ENCODE measurements around the gene CSTPP1. TPM values are rescaled to one million over a fixed set of nuclear protein-coding genes. Genes with fewer than 3 reads are reported as not detected.
"Not testable (repeated sequence)": the region's sequence is repeated elsewhere in the genome, so short reads cannot be mapped to it uniquely, and the experiment has no call there.

The CSTPP1 gene
- total RNA-seq, 5 donors from 2014 or later (not counting 1 experiment from before 2014, with no cell fraction given): 13.3 to 16.9 (median 15.0) TPM

DNA sequence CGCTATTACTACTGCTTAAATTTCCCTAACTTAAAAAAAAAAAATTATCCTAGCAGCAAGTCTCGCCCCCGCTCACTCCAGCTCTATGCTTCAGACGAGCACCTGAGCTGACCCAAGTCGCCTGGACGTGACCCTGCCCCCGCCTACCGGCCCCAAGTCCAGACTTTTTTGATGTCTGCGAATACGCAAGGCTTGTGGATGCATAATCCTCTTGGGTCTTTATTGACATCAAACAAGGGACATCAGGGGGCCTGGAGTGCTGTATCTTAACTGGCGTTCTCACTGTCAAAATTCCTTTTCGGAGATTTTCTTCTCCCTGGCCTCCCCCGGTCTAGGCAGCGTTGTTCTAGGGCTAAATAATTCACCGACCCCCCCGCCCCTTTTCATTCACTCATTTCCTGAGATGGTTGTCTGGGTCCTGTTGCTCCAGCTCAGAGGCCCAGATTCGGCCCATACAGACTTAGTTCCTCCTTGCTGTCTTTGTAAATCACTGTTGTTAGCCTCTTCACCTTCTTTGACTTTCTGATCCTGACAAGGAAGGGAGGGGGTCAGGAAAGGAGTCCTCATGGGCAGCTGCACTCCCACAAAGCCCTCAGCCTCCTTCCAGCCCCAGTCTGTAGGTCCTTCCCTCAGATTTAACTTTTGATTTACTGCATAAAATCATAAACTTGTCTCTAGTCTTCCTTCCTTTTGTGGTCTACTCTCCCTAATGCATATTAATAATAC is 17.6 kb upstream of the CSTPP1 start:
- Mint-ChIP-seq H3K27me3 (peaks cover 44 to 53% of the 10 kb centered on the region in 2 donors), H3K27ac (peak overlapping the region in 1 of 2 donors; percentile 21), H3K4me1 (peaks cover 25 to 29% (median 28%) of the 10 kb centered on the region in 3 donors), H3K9me3 (no peaks in the 10 kb centered on the region), H3K36me3 (no peaks in the 10 kb centered on the region), H3K4me3 (peak overlapping the region; percentile 67 to 73 (median 73))
- no peaks in the 10 kb centered on the region for H3K36me3 ChIP-seq (ENCODE audit: control insufficient read depth in 2 of 2, extremely low read depth in 1 of 2, insufficient read depth in 1 of 2, low read length in 1 of 2)
- H3K4me1 ChIP-seq (ENCODE audit: control insufficient read depth in 1 of 2, extremely low read depth in 1 of 2, insufficient read depth in 2 of 2, low read length in 2 of 2): peaks cover 5 to 27% of the 10 kb centered on the region in 2 experiments
- POLR2A ChIA-PET: no interaction called here
- H3K27ac ChIP-seq (ENCODE audit: low read length): no peak overlapping the region
- peak overlapping the region in 1 of 2 donors; percentile 40 for H3K4me3 ChIP-seq (ENCODE audit: control insufficient read depth in 1 of 2, extremely low read depth in 1 of 2, low read length in 1 of 2)
- CTCF ChIA-PET: interaction anchor here in 1 of 2 donors (0.6 kb wide), 1 partner anchor 538 kb away, joined by 5 read pairs; no protein-coding TSS in a partner anchor
- DNase-seq: no peak
- ATAC-seq (replicated peaks in 1 of 4): no peak
- no peaks in the 10 kb centered on the region for H3K9me3 ChIP-seq
- WGBS (ENCODE audit: insufficient coverage): 44% methylated on average over 16 of the region's 17 CpGs
- peaks cover 0 to 50% of the 10 kb centered on the region in 2 experiments for H3K27me3 ChIP-seq (replicated peaks in 1 of 2; ENCODE audit: control insufficient read depth in 2 of 2, extremely low read depth in 1 of 2, insufficient read depth in 2 of 2, low read length in 1 of 2)

DNA sequence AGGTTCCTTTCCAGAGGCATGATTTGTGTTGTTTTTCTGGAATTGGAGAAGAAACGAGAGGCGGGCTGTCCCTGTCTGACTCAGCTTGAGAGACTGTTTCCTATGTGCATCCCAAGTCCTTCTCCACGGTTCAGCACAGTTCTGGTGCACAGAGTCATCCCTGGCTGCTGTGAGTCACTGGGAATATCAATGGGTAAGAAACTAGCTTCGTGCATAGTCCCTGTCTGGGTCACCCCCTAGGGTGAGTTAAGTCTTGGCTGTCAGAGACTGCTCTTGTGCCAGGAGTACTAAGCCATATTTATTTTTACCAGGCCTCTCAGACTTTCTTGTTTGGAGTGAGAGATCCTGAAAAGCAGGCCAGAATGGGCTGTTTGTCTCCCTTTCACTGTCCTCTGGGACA is 15.8 kb upstream of the CSTPP1 start:
- Mint-ChIP-seq H3K36me3 (no peaks in the 10 kb centered on the region), H3K27me3 (peaks cover 27 to 42% of the 10 kb centered on the region in 2 donors), H3K9me3 (no peaks in the 10 kb centered on the region), H3K4me1 (peaks cover 25 to 29% (median 28%) of the 10 kb centered on the region in 3 donors), H3K27ac (no peak overlapping the region), H3K4me3 (no peak overlapping the region)
- ChIA-PET POLR2A (no interaction called here), CTCF (no interaction called here)
- no peaks in the 10 kb centered on the region for H3K9me3 ChIP-seq
- H3K27ac ChIP-seq (ENCODE audit: low read length): no peak overlapping the region
- H3K4me1 ChIP-seq (ENCODE audit: control insufficient read depth in 1 of 2, extremely low read depth in 1 of 2, insufficient read depth in 2 of 2, low read length in 2 of 2): peaks cover 5 to 27% of the 10 kb centered on the region in 2 experiments
- peaks cover 0 to 45% of the 10 kb centered on the region in 2 experiments for H3K27me3 ChIP-seq (replicated peaks in 1 of 2; ENCODE audit: control insufficient read depth in 2 of 2, extremely low read depth in 1 of 2, insufficient read depth in 2 of 2, low read length in 1 of 2)
- WGBS (ENCODE audit: insufficient coverage): 67% methylated on average over 1 of the region's 4 CpGs
- ATAC-seq (replicated peaks in 1 of 4): no peak
- H3K4me3 ChIP-seq (ENCODE audit: control insufficient read depth in 1 of 2, extremely low read depth in 1 of 2, low read length in 1 of 2): no peak overlapping the region
- no peak for DNase-seq
- no peaks in the 10 kb centered on the region for H3K36me3 ChIP-seq (ENCODE audit: control insufficient read depth in 2 of 2, extremely low read depth in 1 of 2, insufficient read depth in 1 of 2, low read length in 1 of 2)

DNA sequence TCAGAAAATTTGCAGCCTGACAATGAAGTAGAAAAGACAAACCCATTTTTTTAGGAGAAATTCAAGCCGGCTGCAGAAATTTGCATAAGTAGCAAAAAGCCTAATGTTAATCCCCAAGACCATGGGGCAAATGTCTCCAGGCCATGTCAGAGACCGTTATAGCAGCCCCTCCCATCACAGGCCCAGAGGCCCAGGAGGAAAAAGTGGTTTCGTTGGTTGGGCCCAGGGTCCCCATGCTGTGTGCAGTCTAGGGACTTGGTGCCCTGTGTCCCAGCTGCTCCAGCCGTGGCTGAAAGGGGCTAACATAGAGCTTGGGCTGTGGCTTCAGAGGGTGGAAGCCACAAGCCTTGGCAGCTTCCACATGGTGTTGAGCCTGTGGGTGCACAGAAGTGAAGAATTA is 8.6 kb upstream of the CSTPP1 start:
- H3K27ac Mint-ChIP-seq; H3K9me3 ChIP-seq; H3K27ac ChIP-seq (ENCODE audit: low read length); H3K4me3 ChIP-seq (ENCODE audit: control insufficient read depth in 1 of 2, extremely low read depth in 1 of 2, low read length in 1 of 2); H3K4me1 Mint-ChIP-seq; H3K36me3 ChIP-seq (ENCODE audit: control insufficient read depth in 2 of 2, extremely low read depth in 1 of 2, insufficient read depth in 1 of 2, low read length in 1 of 2); DNase-seq; H3K9me3 Mint-ChIP-seq; CTCF ChIA-PET; H3K36me3 Mint-ChIP-seq; ATAC-seq (replicated peaks in 1 of 4); POLR2A ChIA-PET; H3K4me1 ChIP-seq (ENCODE audit: control insufficient read depth in 1 of 2, extremely low read depth in 1 of 2, insufficient read depth in 2 of 2, low read length in 2 of 2); H3K4me3 Mint-ChIP-seq: not testable (repeated sequence)
- peaks cover 0 to 28% of the 10 kb centered on the region in 2 experiments for H3K27me3 ChIP-seq (replicated peaks in 1 of 2; ENCODE audit: control insufficient read depth in 2 of 2, extremely low read depth in 1 of 2, insufficient read depth in 2 of 2, low read length in 1 of 2)
- H3K27me3 Mint-ChIP-seq: peaks cover 15 to 25% of the 10 kb centered on the region in 2 donors
- WGBS (ENCODE audit: insufficient coverage): 84% methylated on average over 3 of the region's 4 CpGs

DNA sequence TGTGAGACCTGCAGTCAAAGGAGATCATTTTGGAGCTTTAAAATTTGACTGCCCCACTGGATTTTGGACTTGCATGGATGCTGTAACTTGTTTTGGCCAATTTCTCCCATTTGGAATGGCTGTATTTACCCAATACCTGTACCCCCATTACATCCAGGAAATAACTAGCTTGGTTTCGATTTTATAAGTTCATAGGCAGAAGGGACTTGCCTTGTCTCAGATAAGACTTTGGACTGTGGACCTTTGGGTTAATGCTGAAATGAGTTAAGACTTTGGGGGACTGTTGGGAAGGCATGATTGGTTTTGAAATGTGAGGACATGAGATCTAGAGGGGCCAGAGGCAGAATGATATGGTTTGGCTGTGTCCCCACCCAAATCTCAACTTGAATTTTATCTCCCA is 7.9 kb upstream of the CSTPP1 start:
- H3K36me3 Mint-ChIP-seq; H3K9me3 Mint-ChIP-seq; H3K4me1 Mint-ChIP-seq; H3K4me3 ChIP-seq (ENCODE audit: control insufficient read depth in 1 of 2, extremely low read depth in 1 of 2, low read length in 1 of 2); DNase-seq; H3K27ac ChIP-seq (ENCODE audit: low read length); H3K9me3 ChIP-seq; H3K27ac Mint-ChIP-seq; H3K4me3 Mint-ChIP-seq; POLR2A ChIA-PET; CTCF ChIA-PET; H3K4me1 ChIP-seq (ENCODE audit: control insufficient read depth in 1 of 2, extremely low read depth in 1 of 2, insufficient read depth in 2 of 2, low read length in 2 of 2); ATAC-seq (replicated peaks in 1 of 4); H3K36me3 ChIP-seq (ENCODE audit: control insufficient read depth in 2 of 2, extremely low read depth in 1 of 2, insufficient read depth in 1 of 2, low read length in 1 of 2): not testable (repeated sequence)
- peaks cover 0 to 30% of the 10 kb centered on the region in 2 experiments for H3K27me3 ChIP-seq (replicated peaks in 1 of 2; ENCODE audit: control insufficient read depth in 2 of 2, extremely low read depth in 1 of 2, insufficient read depth in 2 of 2, low read length in 1 of 2)
- no CpG with 5 or more reads among the region's 1 CpG for WGBS (ENCODE audit: insufficient coverage)
- peaks cover 15 to 27% of the 10 kb centered on the region in 2 donors for H3K27me3 Mint-ChIP-seq

DNA sequence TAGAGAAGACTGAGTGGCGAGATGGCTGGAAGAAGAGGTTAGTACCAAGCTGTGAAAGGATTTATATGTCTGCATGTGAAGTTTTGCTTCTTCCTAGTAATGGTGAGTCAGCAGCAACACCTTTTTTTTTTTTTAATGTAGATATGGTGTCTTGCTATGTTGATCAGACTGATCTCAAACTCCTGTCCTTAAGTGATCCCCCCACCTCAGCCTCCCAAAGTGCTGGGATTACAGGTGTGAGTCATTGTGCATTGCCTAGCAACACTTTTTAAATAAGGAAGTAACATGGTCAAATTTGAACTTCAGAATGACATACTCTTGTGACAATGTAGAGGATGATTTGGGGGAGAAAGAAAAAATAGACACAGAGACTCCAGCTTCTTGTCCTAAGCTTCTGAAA is 6.5 kb upstream of the CSTPP1 start:
- ChIA-PET POLR2A (no interaction called here), CTCF (interaction anchor here in 1 of 2 donors (0.6 kb wide), 1 partner anchor 14 kb away, joined by 3 read pairs; no protein-coding TSS in a partner anchor)
- Mint-ChIP-seq H3K4me1 (peaks cover 0 to 2% (median 0%) of the 10 kb centered on the region in 3 donors), H3K4me3 (no peak overlapping the region), H3K27me3 (peaks cover 15 to 26% of the 10 kb centered on the region in 2 donors), H3K27ac (no peak overlapping the region), H3K9me3 (no peaks in the 10 kb centered on the region), H3K36me3 (no peaks in the 10 kb centered on the region)
- no CpG with 5 or more reads among the region's 1 CpG for WGBS (ENCODE audit: insufficient coverage)
- Histone ChIP-seq H3K4me3 (ENCODE audit: control insufficient read depth in 1 of 2, extremely low read depth in 1 of 2, low read length in 1 of 2) (no peak overlapping the region), H3K36me3 (ENCODE audit: control insufficient read depth in 2 of 2, extremely low read depth in 1 of 2, insufficient read depth in 1 of 2, low read length in 1 of 2) (no peaks in the 10 kb centered on the region), H3K9me3 (no peaks in the 10 kb centered on the region), H3K27me3 (replicated peaks in 1 of 2; ENCODE audit: control insufficient read depth in 2 of 2, extremely low read depth in 1 of 2, insufficient read depth in 2 of 2, low read length in 1 of 2) (peaks cover 0 to 27% of the 10 kb centered on the region in 2 experiments), H3K4me1 (ENCODE audit: control insufficient read depth in 1 of 2, extremely low read depth in 1 of 2, insufficient read depth in 2 of 2, low read length in 2 of 2) (no peaks in the 10 kb centered on the region), H3K27ac (ENCODE audit: low read length) (no peak overlapping the region)
- no peak for ATAC-seq (replicated peaks in 1 of 4)
- no peak for DNase-seq

DNA sequence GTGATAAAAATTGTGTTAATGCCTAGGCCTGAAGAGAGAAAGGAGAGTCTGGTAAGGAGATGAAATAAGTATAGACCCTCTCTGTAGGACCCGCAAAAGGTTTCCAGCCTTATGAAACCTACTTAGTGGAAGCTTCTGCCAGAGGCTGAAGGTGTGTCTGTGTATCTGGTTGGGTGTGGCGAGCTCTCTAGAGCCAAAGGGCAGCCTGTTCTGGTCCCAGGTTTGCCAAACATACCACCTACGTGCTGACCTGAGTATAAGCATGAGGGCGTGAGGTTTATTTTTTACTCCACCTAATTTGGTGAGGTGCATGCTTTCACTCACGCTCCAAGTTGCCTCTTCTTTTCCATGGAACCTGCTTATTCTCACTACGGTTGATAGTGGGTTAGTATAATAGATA is 5.6 kb downstream of the CSTPP1 start:
- Mint-ChIP-seq H3K27me3 (no peaks in the 10 kb centered on the region), H3K4me3 (no peak overlapping the region), H3K4me1 (peaks cover 4 to 7% (median 4%) of the 10 kb centered on the region in 3 donors), H3K9me3 (no peaks in the 10 kb centered on the region), H3K36me3 (peaks cover 18% of the 10 kb centered on the region), H3K27ac (no peak overlapping the region)
- ChIA-PET CTCF (interaction anchor here in 1 of 2 donors (0.5 kb wide), 2 partner anchors 174 to 221 kb away, joined by 4 read pairs; no protein-coding TSS in a partner anchor), POLR2A (no interaction called here)
- Histone ChIP-seq H3K27ac (ENCODE audit: low read length) (no peak overlapping the region), H3K36me3 (ENCODE audit: control insufficient read depth in 2 of 2, extremely low read depth in 1 of 2, insufficient read depth in 1 of 2, low read length in 1 of 2) (peaks cover 0 to 3% of the 10 kb centered on the region in 2 donors), H3K4me3 (ENCODE audit: control insufficient read depth in 1 of 2, extremely low read depth in 1 of 2, low read length in 1 of 2) (no peak overlapping the region), H3K4me1 (ENCODE audit: control insufficient read depth in 1 of 2, extremely low read depth in 1 of 2, insufficient read depth in 2 of 2, low read length in 2 of 2) (peaks cover 0 to 1% of the 10 kb centered on the region in 2 experiments), H3K9me3 (no peaks in the 10 kb centered on the region), H3K27me3 (replicated peaks in 1 of 2; ENCODE audit: control insufficient read depth in 2 of 2, extremely low read depth in 1 of 2, insufficient read depth in 2 of 2, low read length in 1 of 2) (no peaks in the 10 kb centered on the region)
- DNase-seq (no peak), ATAC-seq (replicated peaks in 1 of 4) (no peak)
- 100% methylated on average over 1 of the region's 6 CpGs for WGBS (ENCODE audit: insufficient coverage)

Measured in T-cell (primary cell).